ENCODE data around the gene PPP1R27.

Gene PPP1R27

DNA sequence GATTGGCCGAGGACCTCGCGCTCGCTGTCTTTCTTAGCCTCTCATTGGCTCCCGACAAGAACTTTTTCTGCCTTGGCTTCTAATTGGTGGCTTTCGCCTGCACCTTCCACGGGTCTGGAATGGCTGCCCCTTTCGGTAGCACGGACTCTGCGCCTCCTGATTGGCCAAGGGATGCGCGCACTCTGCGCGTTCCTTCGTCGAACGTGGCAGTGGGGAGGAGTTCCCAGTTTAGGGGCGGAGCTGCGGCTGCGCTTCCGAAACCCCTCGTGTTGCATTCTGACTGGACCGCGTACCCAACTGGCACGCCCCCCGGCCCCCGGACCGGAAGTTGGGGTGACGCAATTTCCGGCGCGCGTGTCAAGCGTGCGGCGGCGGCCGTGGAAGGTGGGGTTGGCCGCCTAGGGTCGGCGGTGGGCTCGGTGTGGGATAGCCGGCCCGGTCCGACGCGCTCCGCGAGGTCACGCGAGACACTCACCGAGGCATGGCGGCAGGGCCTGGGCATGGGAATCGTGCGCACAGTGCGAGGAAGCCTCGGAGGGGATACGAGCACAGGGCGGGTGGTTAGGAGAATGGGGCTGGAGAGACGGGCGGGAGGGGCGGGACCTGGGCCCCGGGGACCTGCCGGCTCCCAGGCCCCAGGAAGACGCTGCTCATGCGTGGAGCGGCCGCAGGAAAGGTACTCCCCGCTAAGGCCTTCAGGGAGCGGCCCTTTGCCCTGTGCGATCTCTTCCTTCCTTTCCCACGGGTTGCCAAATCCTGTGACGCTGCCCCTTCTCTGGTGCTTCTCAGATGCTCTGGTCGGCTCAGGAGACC lies 26.1 kb upstream of the PPP1R27 start:
- DNase-seq = peak; percentile 97 to 100 (median 99)

DNA sequence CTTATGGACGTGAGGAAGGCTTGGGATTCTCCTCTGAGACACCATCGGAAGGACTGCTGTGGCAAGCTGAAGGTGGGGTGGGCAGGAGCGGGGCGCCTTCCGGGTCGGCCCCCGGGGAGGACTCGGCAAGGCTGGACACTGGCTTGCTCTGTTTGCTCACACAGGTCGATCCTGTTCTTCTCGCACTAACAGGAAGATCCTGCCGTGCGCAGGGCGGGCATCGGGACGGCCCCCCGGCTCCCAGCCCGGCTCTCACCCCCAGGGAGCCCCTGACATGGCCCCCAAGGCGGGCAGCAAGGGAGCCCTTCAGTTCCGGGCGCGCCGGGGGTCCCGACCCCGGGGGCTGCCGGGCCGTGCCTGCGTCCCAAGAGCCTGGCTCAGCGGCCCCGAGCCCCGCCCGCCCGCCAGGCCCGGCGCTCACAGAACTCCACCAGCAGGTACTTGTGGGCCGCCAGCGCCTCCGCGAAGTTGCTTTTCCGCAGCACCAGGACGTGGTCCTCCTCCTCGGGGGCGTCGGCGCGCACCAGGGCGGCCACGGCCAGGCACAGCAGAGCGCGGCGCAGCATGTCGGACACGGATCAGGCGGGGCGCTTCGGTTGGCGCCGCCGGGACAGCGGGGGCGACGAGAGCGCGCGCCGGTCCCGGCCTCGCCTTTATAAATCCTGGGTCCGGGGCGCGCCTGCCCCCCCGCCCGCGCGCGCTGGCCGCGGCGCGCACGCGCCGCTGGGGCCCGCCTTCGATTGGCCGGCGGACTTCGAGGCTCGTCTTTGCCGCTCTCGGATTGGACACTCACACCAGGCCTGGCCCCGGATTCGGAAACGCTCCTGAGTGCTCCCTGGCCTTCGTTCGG lies 25.3 kb upstream of the PPP1R27 start, which contains the start of gene P4HB:
Gene P4HB (minus strand): TSS at position 630 of the 850 bp plus-strand sequence. CDS start 64 bp downstream, at position 566.
- peak in 1 of 5 experiments; percentile 95 for DNase-seq

DNA sequence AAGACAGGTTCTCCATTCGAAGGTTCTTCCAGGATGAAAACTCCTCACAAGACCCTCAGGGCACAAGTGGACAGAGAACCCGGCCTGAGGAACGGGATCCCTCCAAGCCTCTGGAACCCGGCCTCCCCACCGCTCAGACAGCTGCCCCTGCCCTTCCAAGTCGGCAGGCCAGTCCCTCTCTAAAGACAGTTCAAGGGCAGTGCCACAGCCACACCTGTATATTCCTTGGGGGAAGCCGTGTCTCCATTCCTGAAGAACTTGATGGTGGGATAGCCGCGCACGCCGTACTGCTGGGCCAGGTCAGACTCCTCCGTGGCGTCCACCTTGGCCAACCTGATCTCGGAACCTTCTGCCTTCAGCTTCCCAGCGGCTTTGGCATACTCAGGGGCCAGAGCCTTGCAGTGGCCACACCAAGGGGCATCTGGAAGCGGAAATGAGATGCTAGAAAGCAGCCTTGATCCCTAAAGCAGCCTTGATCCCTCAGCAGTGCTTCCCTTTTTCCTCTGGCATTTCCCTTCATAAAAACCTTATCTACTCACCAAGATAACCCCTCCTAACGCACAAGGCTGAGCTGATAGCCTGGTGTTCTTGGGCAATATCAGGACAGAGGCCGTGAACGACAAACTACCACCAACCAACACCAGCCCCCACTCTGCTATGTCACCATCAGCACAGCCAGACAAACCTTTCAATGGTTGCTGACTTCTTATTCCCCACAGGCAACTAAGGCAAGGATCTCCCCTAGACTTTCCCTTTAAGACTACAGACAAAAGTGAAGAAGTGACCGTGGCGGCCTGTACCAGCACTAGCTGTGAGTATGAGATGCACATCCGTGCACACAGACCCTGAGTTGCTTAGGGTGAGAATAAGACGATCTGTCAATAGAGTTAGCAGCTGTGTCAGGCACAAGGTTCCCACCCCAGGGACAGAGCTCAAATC lies 24.4 kb upstream of the PPP1R27 start:
- peak in 1 of 5 experiments; percentile 54 for DNase-seq

DNA sequence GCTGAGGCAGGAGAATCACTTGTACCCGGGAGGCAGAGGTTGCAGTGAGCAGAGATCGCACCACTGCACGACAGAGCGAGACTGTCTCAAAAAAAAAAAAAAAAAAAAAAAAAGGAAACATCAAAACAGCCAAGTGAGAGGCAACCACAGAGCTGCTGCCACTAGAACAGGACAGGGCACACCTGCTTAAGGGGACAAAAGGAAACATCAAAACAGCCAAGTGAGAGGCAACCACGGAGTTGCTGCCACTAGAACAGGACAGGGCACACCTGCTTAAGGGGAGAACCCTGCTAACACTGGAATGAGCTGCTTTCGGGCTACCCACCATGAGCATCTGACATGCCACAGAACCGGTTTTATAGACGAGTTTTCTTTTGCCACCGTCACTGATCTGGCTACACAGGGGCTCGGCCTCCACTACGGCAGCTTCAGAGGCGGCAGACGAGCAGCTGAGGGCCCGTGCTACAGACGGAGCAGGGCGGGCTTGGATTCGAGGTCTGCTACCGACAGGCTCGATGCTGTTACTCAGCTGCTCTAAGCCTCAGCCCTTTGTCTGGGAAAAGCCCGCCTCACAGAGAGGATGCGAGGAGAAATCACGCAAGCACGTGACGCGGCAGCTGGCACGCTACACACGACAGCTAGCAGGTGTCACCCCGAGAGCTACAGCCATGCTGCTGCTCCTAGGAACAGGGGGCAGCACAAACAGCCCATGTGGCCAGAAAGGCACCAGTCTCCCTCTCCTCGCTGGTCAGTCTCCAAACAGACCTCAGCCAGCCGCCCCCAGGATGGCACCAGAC lies 23.5 kb upstream of the PPP1R27 start:
- DNase-seq = peak in 1 of 5 experiments; percentile 25

DNA sequence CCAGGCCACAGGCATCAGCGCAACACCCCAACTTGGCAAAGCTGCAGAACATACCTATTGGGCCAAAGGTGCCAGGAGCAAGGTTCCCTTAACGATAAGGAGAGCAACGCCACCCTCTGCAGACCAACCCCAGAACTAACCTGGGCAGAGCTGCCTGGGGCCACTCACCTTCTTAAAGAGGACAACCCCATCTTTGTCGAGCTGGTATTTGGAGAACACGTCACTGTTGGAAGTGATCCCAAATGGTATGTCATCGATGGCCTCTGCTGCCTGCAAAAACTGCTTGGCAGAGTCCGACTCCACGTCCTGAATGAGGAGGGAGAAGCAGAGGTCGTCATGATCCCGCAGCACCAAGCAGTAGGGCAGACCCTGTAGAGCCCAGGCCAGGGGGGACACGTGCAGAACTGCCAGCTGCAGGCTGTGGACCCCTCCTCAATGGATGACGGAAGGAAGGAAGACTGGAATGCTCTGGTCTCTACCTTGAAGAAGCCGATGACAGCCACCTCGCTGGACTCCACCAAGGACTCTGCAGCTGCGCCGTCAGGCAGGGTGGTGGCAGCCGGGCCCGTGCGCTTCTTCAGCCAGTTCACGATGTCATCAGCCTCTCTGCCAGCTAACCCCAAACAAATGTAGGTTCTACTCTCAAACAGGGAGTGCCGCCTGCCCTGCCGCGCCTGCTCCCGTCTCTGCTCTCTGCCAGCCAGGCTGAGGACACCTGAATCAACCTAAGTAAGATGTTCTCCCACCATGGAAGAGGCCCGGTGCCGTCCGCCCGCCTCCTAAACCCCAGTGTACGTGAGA lies 20.3 kb upstream of the PPP1R27 start:
- DNase-seq = no peak

DNA sequence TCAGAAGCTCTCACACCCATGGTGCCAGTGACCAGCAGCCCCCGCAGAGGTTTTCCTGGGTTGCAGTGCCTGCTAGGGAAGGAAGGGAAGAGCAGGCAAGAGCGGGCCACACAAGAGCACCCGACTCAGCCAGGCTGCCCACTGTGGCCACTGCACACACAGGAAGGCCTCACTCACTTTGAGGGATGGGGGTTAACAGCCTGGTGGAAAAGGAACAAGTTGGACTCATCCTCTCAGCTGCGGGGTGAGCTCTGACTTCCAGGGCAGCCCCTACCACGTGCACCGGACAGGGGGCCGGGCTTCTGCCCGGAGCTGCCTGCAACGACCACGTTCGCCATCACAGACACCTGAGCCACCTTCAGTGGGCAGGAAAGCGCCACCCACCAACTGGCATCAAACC lies 17.4 kb upstream of the PPP1R27 start:
- DNase-seq = no peak

DNA sequence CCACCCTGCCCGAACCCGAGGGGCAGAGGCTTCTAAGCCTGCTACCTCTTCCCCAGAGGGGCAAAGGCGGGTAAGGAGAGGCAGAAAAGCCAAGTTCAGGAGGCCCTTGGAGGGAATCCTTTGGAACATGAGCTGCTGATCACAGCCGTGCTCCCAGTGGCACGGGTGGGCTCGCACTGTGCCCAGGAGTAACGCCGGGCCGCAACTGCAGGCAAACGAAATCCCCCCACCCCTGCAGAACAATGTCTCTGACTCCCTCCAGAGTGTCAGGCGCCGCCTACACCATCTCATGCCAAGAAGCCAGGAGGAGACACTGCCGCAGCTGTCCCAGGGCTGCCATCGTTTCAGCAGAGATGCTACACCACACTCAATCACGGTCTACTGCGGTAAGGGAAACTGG lies 16.6 kb upstream of the PPP1R27 start:
- DNase-seq = no peak

DNA sequence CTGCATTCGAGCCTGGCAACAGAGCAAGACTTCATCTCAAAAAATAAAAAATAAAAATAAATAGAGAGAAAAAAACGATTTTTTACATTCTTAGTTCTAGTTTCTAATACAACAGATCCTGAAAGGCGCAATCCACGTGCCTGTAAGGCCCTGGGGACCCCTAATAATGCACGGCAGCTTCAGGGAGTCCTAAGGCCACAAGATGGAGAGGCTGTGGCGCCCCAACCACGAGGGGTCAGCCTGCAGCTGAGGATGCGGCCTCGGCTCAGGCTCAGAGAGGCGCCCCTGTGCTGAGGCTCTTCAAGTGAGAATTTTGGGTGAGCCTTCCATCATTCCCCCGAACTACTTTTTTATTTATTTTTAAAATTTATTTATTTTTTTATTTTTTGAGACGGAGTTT lies 14.6 kb upstream of the PPP1R27 start:
- no peak for DNase-seq

DNA sequence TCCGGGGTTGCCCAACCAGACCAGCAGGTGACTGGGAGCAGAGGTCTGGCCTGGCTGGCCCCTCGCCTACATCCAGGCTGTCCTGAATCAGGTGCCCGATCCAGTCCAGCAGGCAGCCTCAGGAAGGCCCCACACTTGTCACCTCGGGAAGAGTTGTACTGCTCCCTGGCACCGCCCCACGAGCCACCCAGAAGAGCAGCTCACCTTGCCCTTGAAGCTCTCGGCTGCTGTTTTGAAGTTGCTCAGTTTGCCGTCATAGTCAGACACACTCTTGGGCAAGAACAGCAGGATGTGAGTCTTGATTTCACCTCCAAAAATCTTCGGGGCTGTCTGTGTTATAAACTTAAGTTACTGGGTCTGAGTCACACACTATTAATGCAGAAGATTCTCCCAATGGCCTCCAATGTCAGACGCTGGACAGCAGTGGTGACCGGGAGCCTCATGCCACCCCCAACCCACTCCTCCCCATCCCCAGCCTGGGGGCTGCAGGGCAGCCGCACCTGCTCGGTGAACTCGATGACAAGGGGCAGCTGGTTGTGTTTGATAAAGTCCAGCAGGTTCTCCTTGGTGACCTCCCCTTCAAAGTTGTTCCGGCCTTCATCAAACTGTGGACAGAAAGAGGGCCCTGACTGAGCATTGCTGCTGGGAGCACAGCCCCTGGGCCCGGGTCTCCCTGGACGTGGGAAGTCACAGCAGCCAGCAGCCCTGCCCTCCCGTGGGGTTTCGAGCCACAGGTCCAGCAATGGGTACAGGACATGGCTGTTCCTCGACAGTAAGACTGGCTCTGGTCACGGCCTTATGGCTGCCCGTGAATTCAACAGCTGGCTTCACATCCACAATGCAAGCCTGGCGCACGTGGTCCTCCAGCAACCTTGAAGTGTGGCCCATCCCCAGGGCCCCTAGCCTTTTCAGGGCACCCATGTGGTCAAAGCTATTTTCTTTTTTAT lies 12.2 kb upstream of the PPP1R27 start:
- no peak for DNase-seq

DNA sequence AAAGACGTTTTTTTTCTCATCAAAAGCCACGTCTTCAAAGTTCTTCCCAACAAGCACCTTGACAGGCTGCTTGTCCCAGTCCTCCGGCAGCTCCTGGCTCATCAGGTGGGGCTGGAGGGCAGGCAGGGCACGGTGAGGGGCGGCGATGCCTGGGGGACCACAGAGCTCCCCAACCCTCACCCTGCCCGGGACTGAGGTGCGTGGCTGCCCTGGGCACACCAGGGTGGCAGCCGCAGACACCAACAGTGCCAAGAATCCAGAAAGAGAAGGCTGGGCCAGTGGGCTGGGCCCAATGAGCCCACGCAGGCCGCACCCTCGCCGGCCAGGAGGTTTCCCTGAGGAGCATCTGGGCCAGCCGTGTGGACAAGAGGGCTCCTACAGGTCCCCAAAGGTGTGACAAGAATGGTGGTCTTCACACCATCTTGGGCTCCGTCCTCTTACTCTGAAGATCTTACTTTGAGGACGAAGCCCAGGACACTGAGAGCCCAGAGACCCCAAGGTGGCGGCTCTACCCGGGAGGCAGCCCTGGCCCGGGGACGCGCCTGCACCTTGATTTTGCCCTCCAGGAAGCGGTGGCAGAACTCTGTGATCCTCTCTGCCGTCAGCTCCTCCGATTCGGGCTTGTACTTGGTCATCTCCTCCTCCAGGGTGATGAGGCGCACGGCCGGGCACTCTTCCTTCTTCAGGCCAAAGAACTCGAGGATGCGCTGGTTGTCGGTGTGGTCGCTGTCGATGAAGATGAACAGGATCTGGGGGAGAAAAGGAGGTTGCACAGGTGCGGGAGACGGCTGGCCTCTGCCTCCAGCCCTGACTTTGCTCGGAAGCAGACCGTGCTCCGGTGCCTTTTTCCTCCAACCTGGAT lies 11.3 kb upstream of the PPP1R27 start:
- DNase-seq = no peak

DNA sequence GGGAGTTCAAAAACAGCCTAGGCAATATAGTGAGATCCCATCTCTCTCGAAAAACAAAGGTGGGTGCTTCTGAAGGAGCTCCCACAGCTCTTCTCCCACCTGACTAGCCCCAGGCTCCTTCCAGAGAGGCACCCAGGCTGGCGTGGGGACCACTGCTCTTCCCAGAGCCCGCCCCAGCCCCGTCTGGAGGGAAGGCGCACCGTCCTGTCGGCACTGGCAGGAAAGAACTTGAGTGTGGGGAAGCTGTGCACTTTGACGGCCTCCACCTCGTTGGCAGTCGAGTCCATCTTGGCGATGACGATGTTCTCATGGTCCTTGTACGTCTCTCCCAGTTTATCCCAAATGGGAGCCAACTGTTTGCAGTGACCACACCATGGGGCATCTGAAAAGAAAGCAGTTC lies 10.5 kb upstream of the PPP1R27 start:
- DNase-seq = no peak

DNA sequence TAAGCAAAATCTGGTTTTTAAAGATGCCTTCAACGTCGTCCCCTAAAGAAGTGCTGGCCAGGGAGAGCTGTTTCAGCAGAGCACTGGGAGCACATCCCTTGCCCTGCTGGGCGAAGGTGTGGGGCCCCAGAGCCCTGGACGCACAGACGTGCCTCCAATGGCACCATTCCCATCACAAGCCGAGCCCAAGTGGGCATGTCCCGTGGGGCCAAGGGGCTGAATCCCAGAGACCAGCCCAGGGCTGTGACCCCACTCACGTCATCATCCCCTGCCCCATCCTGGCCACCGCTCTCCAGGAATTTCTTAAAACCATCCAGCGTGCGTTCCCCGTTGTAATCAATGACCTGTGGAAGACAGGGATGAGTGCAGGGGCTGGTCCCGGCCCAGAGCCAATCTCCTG lies 10.0 kb upstream of the PPP1R27 start:
- DNase-seq = no peak

DNA sequence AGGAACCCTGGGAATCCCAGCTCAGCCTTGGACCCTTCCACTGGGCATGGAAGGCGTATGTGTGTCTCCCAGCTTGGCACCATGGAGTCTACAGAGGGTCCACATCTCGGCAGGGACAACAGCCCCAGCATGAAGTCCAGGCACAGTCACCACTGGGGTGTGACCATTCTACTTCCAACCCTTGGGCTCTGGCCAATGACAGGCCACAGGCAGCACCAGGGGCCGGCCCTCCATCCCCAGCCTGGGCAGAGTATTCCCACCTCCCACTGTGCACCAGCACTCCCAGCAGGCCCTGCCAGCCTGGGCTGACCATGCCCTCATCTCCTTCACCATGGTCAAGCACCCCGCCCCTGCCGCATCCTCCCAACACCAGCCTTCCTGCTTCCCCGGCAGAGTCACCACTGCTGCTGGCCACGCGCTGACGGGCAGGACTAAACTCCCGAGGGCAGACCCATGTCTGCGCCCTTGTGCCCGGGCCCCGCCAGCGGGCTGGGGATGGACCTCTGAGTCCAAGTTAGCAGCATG lies 9.5 kb upstream of the PPP1R27 start:
- no peak for DNase-seq

DNA sequence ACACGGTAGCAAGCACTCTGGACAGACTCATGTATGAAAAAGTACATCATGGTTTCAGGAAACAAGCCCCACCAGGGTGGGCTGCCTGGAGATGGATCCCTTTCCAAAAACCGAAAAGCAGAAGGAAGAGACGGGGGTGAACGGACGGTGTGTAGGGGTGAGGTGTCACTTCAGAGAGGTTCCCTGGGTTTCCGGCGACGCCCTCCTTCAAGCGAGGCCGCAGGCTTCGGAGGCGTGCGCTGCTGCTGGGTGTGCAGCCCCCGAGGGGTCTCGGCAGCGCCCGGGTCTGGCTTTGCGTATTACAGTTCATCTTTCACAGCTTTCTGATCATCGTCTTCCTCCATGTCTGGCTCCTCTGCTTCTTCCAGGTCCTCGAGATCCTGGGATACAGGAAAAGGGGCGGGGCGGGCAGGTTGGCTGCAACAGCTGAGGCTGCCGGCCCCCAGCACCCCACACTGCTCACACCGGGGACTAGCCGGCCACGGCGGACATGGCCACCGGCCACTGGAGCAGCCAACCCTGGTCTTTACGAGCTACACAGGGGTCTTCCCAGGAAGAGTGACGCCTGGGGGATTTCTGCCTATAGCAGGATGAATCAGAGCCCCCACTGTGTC lies 9.0 kb upstream of the PPP1R27 start:
- DNase-seq = no peak

DNA sequence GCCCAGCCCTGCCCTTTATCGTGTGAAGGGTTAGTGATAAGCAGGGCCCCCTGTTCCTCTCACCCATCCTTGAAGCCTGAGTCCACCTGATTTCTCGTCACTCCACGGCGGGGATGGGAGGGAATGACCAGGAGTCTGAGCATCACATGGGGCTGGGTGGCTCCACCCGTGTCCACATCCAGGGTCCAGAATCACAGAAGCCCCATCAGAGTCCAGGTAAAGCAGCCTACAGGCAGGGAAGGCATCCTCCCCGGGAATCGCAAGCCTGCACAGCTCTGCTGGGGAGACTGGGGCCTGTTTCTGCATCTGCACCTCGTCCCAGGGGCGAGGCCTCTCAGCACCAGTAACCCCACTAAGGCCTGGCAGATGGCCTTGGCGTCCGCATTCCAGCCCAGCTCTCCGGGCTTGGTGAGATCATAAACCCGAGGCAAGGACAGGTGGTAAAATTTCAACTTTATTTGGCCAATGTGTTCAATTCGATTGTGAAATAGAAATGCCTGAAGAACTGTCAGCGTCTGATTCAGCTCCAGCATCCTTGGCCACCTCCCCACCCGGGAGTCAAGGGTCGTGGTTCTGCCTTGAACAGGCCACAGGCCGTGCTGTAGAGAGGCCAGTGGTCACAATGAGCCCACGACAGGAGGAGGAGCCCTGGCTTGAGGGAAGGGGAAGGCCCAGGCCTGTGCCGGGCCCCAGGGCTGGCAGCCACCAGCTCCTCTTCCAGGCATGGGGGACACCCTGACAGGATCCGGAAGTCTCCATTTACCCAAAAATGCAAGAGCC lies 8.1 kb upstream of the PPP1R27 start:
- no peak for DNase-seq

DNA sequence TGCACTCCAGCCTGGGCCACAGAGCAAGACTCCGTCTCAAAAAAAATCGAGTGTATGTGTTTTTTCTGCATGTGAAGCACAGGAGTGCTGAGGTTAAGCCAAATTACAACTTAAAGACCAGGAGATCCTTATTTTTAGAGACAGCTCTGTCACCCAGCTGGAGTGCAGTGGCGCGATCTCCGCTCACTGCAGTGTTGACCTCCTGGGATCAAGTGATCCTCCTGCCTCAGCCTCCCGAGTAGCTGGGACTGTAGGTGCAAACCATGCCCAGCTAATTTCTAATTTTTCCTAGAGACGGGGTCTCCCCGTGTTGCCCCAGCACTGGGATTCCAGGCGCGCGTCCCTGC lies 7.5 kb upstream of the PPP1R27 start:
- no peak for DNase-seq

DNA sequence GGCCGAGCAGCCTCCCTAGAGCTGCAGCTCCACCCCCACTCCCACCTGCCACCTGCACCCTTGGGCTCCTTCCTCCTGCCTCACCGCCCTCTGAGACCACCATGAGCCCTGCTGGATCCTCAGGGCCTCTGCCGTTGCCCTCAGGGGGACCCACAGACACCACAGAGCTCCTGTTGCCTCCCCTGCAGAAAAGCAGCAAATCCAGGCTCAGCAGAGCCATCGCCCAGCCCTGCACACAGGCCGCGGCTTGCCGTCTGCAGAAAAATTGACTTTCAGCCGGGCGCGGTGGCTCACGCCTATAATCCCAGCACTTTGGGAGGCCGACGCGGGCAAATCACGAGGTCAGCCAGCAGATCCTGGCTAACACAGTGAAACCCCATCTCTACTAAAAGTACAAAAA lies 7.0 kb upstream of the PPP1R27 start:
- DNase-seq = no peak

Measured in T-helper 2 cell (primary cell).